C4-2B (cell line): ENCODE measurements around the gene ACSL3.

Experiments used
- CTCF ChIP-seq: fragments of 450-650 bp; conservative IDR thresholded peaks from 2 replicates; pipeline ENCODE4 v1.5.1; 2017; ENCODE audit warnings: mild to moderate bottlenecking
- ZFX ChIP-seq: fragments of 450-650 bp; IDR thresholded peaks from 2 replicates; pipeline ENCODE4 v1.6.1; 2017

GRCh38 chr2:222968550-222969155 is 107.8 kb downstream of the ACSL3 start:
- TF ChIP-seq CTCF (no peak), ZFX (no peak)
